ENCODE data around the gene TREML2. TPM values are rescaled to one million over a fixed set of nuclear protein-coding genes. Genes with fewer than 3 reads are reported as not detected.
"Not testable (repeated sequence)": the region's sequence is repeated elsewhere in the genome, so short reads cannot be mapped to it uniquely, and the experiment has no call there.

Gene TREML2, protein sequence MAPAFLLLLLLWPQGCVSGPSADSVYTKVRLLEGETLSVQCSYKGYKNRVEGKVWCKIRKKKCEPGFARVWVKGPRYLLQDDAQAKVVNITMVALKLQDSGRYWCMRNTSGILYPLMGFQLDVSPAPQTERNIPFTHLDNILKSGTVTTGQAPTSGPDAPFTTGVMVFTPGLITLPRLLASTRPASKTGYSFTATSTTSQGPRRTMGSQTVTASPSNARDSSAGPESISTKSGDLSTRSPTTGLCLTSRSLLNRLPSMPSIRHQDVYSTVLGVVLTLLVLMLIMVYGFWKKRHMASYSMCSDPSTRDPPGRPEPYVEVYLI
- total RNA-seq = under 1 TPM in 1 of 4 donors, not detected in 3; 0.40 TPM

DNA sequence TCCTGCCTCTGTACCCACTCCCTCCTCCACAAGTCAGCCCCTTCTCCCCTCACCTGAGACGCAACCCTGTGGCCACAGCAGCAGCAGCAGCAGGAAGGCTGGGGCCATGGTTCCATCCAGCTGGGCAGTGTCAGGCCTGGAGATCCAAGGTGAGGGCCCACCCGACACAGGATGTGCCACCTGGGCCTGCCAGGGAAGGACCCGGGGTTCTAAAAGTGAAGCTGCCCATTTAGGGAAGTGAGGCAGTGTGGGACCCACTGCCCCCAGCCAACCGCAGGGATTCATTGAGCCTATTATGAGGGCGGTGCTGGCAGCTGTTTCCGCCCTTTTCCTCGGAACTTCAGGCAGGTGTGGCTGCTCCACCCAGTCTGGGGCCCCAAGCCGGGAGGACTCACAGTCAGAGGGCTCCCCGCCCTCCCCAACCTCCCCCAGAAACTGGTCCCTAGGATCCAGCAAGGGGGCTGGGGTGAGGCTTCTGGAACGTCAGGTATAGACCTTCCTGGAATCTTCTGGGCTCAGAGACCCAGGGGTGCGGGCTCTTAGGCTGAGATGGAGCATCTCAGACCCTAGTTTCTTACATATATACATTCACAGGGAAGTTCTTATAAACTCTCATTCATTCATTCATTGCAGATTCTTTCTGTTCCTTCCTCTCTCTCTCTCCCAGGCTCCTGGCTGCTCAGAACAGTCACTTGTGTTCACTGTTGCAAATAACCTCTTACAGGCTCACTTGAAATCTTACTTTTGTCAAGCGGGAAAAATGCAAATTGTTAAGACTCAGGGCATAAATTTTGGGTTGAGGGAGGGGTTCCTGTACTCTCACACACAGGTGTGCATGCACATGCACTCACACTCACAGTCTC is at the start of gene TREML2:
TREML2 (minus strand) TSS at position 249 of the 863 bp plus-strand sequence; CDS start at position 108, 141 bp downstream.
- no peaks in the 10 kb centered on the region for H3K9me3 ChIP-seq
- TF ChIP-seq POLR2A (IDR thresholded peaks at IDR 0.05) = no peak
- TF ChIP-seq, protein P1, sequence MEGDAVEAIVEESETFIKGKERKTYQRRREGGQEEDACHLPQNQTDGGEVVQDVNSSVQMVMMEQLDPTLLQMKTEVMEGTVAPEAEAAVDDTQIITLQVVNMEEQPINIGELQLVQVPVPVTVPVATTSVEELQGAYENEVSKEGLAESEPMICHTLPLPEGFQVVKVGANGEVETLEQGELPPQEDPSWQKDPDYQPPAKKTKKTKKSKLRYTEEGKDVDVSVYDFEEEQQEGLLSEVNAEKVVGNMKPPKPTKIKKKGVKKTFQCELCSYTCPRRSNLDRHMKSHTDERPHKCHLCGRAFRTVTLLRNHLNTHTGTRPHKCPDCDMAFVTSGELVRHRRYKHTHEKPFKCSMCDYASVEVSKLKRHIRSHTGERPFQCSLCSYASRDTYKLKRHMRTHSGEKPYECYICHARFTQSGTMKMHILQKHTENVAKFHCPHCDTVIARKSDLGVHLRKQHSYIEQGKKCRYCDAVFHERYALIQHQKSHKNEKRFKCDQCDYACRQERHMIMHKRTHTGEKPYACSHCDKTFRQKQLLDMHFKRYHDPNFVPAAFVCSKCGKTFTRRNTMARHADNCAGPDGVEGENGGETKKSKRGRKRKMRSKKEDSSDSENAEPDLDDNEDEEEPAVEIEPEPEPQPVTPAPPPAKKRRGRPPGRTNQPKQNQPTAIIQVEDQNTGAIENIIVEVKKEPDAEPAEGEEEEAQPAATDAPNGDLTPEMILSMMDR (IDR thresholded peaks at IDR 0.05) = no peak
- H3K27ac ChIP-seq = peak within 1 kb of the TSS; percentile 6 to 75 (median 54)
- H3K27me3 ChIP-seq = no peaks in the 10 kb centered on the region
- peak within 1 kb of the TSS in 1 of 4 donors; percentile 5 for H3K4me3 ChIP-seq
- peak in 2 of 3 donors; percentile 65 to 66 for DNase-seq
- H3K4me1 ChIP-seq = peaks cover 0 to 15% (median 5%) of the 10 kb centered on the region in 4 donors
- no peaks in the 10 kb centered on the region for H3K36me3 ChIP-seq

DNA sequence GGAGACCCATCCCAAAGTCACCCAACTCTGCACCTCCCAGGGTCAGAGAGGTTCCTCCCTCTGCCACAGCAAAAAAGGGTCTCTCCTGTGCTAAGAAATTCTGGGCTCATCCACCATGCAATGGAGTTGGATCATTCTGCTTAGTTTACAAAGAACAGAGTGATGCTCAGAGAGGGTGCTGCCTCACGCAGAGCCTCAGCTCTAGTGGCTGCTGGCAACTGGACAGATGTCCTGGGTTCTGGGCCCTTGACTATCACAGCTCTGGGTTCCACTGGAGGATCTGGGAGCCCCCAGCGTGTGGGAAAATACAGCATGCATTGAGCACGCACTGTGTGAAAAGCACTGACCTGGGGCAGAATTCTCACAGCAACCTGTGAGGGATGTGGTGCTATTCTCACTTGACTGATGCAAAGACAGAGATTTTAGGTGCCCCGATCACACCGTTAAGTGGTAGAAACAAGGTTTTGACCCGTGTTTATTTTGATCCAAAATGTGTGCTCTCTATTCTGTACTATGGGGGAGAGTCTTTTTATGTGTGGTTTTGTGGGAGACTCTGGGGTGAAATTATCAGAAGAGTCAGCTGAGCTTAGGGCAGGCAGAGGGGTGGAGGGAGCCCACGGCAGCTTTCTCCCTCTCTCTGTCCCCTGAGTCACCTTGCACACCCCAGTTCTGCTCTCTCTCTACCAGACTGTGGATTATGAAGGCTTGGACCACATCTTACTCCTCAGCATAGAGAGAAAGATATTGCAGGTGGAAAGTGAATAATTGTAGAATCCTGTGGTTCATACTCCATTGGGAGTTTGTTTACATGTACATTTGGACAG is 47.1 kb upstream of the TREML2 start:
- no peak overlapping the region for H3K27ac ChIP-seq
- H3K4me3 ChIP-seq = no peak overlapping the region
- H3K4me1 ChIP-seq = no peaks in the 10 kb centered on the region
- no peaks in the 10 kb centered on the region for H3K36me3 ChIP-seq
- no peaks in the 10 kb centered on the region for H3K27me3 ChIP-seq
- DNase-seq = no peak
- no peaks in the 10 kb centered on the region for H3K9me3 ChIP-seq
- TF ChIP-seq, protein P1 (IDR thresholded peaks at IDR 0.05) = no peak
- no peak for TF ChIP-seq POLR2A (IDR thresholded peaks at IDR 0.05)

DNA sequence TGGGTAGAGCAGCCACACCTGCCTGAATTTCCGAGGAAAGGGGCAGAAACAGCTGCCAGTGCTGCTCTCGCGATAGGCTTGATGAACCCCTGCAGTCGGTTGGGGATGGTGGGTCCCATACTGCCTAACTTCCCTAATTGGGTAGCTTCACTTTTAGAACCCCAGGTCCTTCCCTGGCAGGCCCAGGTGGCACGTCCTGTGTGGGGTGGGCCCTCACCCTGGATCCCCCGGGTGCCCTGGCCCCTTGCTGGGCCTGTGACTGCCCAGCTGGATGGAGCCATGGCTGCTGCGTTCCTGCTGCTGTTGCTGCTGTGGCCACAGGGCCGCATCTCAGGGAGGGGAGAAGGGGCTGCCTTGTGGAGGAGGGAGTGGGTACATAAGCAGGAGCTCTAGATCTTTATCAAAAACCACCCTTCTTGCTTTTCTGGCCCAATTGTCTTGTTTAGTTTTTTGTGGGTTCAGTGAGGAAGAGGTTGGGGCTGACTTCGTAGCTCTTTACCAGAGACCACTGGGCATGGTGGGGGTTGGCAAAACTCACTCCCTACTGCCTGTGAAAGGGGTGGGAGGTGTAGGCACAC is 46.4 kb upstream of the TREML2 start:
- Histone ChIP-seq H3K36me3 (no peaks in the 10 kb centered on the region), H3K27me3 (no peaks in the 10 kb centered on the region), H3K4me1 (no peaks in the 10 kb centered on the region), H3K9me3 (no peaks in the 10 kb centered on the region), H3K4me3 (no peak overlapping the region), H3K27ac (no peak overlapping the region)
- no peak for TF ChIP-seq POLR2A (IDR thresholded peaks at IDR 0.05)
- TF ChIP-seq, protein P1 (IDR thresholded peaks at IDR 0.05) = no peak
- no peak for DNase-seq

DNA sequence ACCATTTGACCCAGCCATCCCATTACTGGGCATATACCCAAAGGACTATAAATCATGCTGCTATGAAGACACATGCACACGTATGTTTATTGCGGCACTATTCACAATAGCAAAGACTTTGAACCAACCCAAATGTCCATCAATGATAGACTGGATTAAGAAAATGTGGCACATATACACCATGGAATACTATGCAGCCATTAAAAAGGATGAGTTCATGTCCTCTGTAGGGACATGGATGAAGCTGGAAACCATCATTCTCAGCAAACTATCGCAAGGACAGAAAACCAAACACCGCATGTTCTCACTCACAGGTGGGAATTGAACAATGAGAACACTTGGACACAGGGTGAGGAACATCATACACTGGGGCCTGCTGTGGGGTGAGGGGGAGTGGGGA is 45.6 kb upstream of the TREML2 start:
- H3K27ac ChIP-seq, H3K9me3 ChIP-seq, H3K4me3 ChIP-seq, H3K4me1 ChIP-seq, DNase-seq, H3K27me3 ChIP-seq, H3K36me3 ChIP-seq: not testable (repeated sequence)

DNA sequence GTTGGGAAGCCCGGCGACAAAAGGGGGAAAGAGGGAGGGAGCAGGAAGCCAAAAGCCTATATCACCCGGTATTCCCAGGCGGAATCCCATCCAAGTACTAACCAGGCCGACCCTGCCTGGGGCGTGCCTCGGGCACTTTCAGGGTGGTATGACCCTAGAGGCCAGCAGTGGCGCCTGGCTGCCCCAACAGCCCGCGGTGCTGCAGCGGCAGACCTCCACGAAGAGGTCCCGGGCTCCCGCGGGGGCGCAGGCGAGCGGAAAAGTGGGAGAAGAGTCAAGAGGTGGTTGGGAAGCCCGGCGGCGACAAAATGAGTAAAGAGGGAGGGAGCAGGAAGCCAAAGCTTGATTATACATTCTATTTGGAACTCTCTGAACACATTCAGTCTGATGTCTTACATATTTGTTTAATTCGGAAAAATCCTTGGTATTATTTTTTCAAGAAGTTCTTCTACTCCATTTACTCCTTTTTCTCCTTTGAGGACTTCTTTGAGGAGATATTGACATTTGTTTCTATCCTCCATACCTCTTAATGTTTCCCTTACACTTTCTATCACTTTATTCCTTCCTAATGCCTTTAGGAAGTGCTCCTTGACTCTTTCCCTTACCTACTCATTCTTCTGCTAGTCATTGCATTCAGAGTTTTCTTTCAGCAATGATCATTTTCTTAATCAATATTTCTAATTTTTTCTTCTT is 38.7 kb upstream of the TREML2 start:
- Histone ChIP-seq H3K36me3 (no peaks in the 10 kb centered on the region), H3K4me3 (no peak overlapping the region), H3K27me3 (peaks cover 0 to 13% of the 10 kb centered on the region in 2 donors), H3K27ac (no peak overlapping the region), H3K4me1 (no peaks in the 10 kb centered on the region), H3K9me3 (no peaks in the 10 kb centered on the region)
- TF ChIP-seq, protein P1 (IDR thresholded peaks at IDR 0.05) = no peak
- no peak for TF ChIP-seq POLR2A (IDR thresholded peaks at IDR 0.05)
- no peak for DNase-seq

Measured in Peyer's patch (tissue), 4 donors.